Neural cell (in vitro differentiated cells): Measurements from ENCODE around the gene LGALS3BP. TPM values are rescaled to one million over a fixed set of nuclear protein-coding genes. Genes with fewer than 3 reads are reported as not detected.

Experiments
- H2AFZ ChIP-seq: fragments of 200-600, 300-800 bp; sonication (generic), shearing (Covaris generic); 2 replicates; pipeline ENCODE4 v1.6.0; 2014; ENCODE audit warnings: low read depth, mild to moderate bottlenecking, antibody characterized with exemption, low read length, moderate library complexity
- H3F3A ChIP-seq: fragments of 200-600 bp; shearing (Covaris generic); 2 replicates; pipeline ENCODE4 v1.6.1; 2016; ENCODE audit warnings: mild to moderate bottlenecking, moderate library complexity, mixed read lengths, antibody characterized with exemption, low read length; ENCODE audit not compliant: insufficient read depth, poor library complexity, severe bottlenecking
- H3K27ac ChIP-seq: fragments of 200-600, 300-800 bp; sonication (generic), shearing (Covaris generic); 2 replicates; pipeline ENCODE4 v1.5.1; 2014; ENCODE audit warnings: mild to moderate bottlenecking, low read length, moderate library complexity
- H3K27me3 ChIP-seq: fragments of 300-800, 200-600 bp; sonication (generic), shearing (Covaris generic); 2 replicates; pipeline ENCODE4 v1.6.0; 2014; ENCODE audit warnings: mild to moderate bottlenecking, low read depth, low read length, moderate library complexity; ENCODE audit not compliant: insufficient read depth
- H3K36me3 ChIP-seq: fragments of 300-800, 200-600 bp; sonication (generic), shearing (Covaris generic); 2 replicates; pipeline ENCODE4 v1.5.1; 2014; ENCODE audit warnings: mild to moderate bottlenecking, antibody characterized with exemption, low read length, moderate library complexity; ENCODE audit not compliant: insufficient read depth
- H3K4me2 ChIP-seq: fragments of 300-800, 200-600 bp; sonication (generic), shearing (Covaris generic); 2 replicates; pipeline ENCODE4 v1.6.0; 2014; ENCODE audit warnings: mild to moderate bottlenecking, low read length
- H3K4me3 ChIP-seq: fragments of 300-800, 200-600 bp; sonication (generic), shearing (Covaris generic); 2 replicates; pipeline ENCODE4 v1.5.1; 2014; ENCODE audit warnings: mild to moderate bottlenecking, low read length, moderate library complexity
- H3K79me2 ChIP-seq: fragments of 200-600 bp; shearing (Covaris generic); replicated peaks from 2 replicates; pipeline ENCODE4 v1.6.0; 2014; ENCODE audit warnings: mild to moderate bottlenecking, low read length, moderate library complexity; ENCODE audit not compliant: insufficient read depth
- H3K9ac ChIP-seq: fragments of 300-800, 200-600 bp; sonication (generic), shearing (Covaris generic); 2 replicates; pipeline ENCODE4 v1.6.1; 2016; ENCODE audit warnings: mild to moderate bottlenecking, low read length, mixed read lengths
- H3K9me2 ChIP-seq: fragments of 200-600 bp; shearing (Covaris generic); 2 replicates; pipeline ENCODE4 v1.6.1; 2016; ENCODE audit warnings: mild to moderate bottlenecking, low read length, mixed read lengths; ENCODE audit not compliant: insufficient read depth
- H3K9me3 ChIP-seq: fragments of 200-600, 300-800 bp; sonication (generic), shearing (Covaris generic); 2 replicates; pipeline ENCODE4 v1.6.1; 2016; ENCODE audit warnings: mild to moderate bottlenecking, mixed run types, low read length, moderate library complexity, mixed read lengths
- H4K20me1 ChIP-seq: fragments of 200-600 bp; shearing (Covaris generic); 2 replicates; pipeline ENCODE4 v1.6.1; 2016; ENCODE audit warnings: mild to moderate bottlenecking, mixed run types; ENCODE audit not compliant: insufficient read depth
- EP300 ChIP-seq: fragments of 450-650 bp; conservative IDR thresholded peaks from 2 replicates; pipeline ENCODE4 v1.6.1; 2014; ENCODE audit warnings: antibody characterized with exemption, mild to moderate bottlenecking, moderate library complexity; ENCODE audit not compliant: poor library complexity, severe bottlenecking
- EZH2 ChIP-seq: fragments of 200-600, 300-800 bp; shearing (Covaris generic), sonication (generic); IDR thresholded peaks from 2 replicates; pipeline ENCODE4 v1.6.1; 2014; ENCODE audit warnings: antibody characterized with exemption, low read length, borderline replicate concordance, mild to moderate bottlenecking; ENCODE audit not compliant: insufficient read depth, poor library complexity, severe bottlenecking
- MXI1 ChIP-seq: fragments of 450-650 bp; conservative IDR thresholded peaks from 2 replicates; pipeline ENCODE4 v1.6.1; 2014; ENCODE audit warnings: antibody characterized with exemption, mild to moderate bottlenecking; ENCODE audit not compliant: poor library complexity, severe bottlenecking
- POLR2AphosphoS5 ChIP-seq: IDR thresholded peaks from 2 replicates; pipeline ENCODE4 v1.6.1; 2012
- RAD21 ChIP-seq: fragments of 450-650 bp; conservative IDR thresholded peaks from 2 replicates; pipeline ENCODE4 v1.6.1; 2014; ENCODE audit warnings: antibody characterized with exemption, mild to moderate bottlenecking, moderate library complexity
- SMC3 ChIP-seq: fragments of 450-650 bp; conservative IDR thresholded peaks from 2 replicates; pipeline ENCODE4 v1.6.1; 2014; ENCODE audit warnings: antibody characterized with exemption, mild to moderate bottlenecking, moderate library complexity; ENCODE audit not compliant: poor library complexity
- TAF1 ChIP-seq: IDR thresholded peaks from 2 replicates; pipeline ENCODE4 v1.6.1; 2012; ENCODE audit warnings: low read depth
- polyA plus RNA-seq: library from polyadenylated mRNA; depleted of rRNA; stranded (reverse); fragments of >200 nt; gene quantifications from 2 replicates; pipeline ENCODE4 v1.2.3, GENCODE V29; 2014
- TF ChIP-seq, protein P1 (sequence below): fragments of 450-650 bp; IDR thresholded peaks from 2 replicates; pipeline ENCODE4 v1.5.1; 2014; ENCODE audit warnings: antibody characterized with exemption, mild to moderate bottlenecking, moderate library complexity; ENCODE audit not compliant: poor library complexity, severe bottlenecking
- TF ChIP-seq, protein P2 (sequence below): IDR thresholded peaks from 2 replicates; pipeline ENCODE4 v1.6.1; 2012; ENCODE audit warnings: borderline replicate concordance

The LGALS3BP gene
- polyA plus RNA-seq, 1 donor from 2014 or later = 5.4 TPM

DNA sequence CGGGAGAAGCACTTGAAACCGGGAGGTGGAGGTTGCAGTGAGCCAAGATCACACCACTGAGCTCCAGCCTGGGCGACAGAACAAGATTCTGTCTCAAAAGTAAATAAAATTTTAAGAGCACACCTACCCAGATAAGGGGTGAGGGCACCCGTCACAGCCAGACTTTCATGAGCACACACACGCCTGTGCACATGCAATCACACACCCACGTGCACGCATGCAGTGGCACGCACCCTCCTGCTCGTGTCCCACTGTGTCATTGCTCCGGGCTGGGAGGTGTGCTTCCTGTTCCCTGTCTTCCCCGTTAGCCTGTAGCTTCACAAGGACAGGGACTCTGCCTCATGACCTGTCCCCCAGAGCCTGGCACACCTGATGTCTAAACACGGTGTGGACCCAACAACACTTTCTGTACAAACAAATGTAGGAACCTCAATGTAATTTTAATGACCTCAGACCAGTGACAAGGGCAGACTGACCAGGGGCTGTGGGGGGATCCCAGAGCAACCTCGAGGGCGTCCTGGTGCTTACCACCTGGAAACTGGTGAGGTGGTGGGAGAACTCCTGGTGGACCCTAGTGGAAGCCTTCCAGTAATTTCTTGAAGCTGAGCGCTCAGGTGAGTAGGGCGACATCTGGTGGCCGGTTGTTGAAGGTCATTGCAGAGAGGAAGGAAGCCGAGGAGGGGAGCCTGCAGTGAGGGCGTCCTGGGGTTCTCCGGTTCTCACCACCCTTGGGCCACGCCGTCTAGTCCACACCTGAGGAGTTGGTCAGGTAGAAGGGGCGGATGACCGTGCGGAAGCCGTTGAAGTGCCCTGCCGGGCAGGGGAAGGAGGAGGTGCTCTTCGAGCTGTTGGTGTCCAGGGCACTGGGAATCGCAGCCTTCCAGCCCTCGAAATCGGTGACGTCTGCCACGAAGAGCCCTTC lies 8.6 kb downstream of the LGALS3BP start:
- Histone ChIP-seq H3K36me3 (no peaks in the 10 kb centered on the region), H3K79me2 (no peaks in the 10 kb centered on the region), H3K4me3 (no peak overlapping the region), H3K4me2 (no peak overlapping the region), H3K27me3 (no peaks in the 10 kb centered on the region), H3K9me2 (no peaks in the 10 kb centered on the region), H3K9ac (no peak overlapping the region), H2AFZ (peak overlapping the region; percentile 33), H3F3A (no peaks in the 10 kb centered on the region), H3K27ac (no peak overlapping the region), H3K9me3 (no peaks in the 10 kb centered on the region), H4K20me1 (no peaks in the 10 kb centered on the region)
- TF ChIP-seq, protein P1, sequence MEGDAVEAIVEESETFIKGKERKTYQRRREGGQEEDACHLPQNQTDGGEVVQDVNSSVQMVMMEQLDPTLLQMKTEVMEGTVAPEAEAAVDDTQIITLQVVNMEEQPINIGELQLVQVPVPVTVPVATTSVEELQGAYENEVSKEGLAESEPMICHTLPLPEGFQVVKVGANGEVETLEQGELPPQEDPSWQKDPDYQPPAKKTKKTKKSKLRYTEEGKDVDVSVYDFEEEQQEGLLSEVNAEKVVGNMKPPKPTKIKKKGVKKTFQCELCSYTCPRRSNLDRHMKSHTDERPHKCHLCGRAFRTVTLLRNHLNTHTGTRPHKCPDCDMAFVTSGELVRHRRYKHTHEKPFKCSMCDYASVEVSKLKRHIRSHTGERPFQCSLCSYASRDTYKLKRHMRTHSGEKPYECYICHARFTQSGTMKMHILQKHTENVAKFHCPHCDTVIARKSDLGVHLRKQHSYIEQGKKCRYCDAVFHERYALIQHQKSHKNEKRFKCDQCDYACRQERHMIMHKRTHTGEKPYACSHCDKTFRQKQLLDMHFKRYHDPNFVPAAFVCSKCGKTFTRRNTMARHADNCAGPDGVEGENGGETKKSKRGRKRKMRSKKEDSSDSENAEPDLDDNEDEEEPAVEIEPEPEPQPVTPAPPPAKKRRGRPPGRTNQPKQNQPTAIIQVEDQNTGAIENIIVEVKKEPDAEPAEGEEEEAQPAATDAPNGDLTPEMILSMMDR = peak; percentile 95
- peak; percentile 39 for TF ChIP-seq MXI1
- no peak for TF ChIP-seq TAF1
- peak; percentile 94 for TF ChIP-seq RAD21
- TF ChIP-seq EZH2 = no peak
- peak; percentile 33 for TF ChIP-seq EP300
- TF ChIP-seq SMC3 = peak; percentile 98
- TF ChIP-seq, protein P2, sequence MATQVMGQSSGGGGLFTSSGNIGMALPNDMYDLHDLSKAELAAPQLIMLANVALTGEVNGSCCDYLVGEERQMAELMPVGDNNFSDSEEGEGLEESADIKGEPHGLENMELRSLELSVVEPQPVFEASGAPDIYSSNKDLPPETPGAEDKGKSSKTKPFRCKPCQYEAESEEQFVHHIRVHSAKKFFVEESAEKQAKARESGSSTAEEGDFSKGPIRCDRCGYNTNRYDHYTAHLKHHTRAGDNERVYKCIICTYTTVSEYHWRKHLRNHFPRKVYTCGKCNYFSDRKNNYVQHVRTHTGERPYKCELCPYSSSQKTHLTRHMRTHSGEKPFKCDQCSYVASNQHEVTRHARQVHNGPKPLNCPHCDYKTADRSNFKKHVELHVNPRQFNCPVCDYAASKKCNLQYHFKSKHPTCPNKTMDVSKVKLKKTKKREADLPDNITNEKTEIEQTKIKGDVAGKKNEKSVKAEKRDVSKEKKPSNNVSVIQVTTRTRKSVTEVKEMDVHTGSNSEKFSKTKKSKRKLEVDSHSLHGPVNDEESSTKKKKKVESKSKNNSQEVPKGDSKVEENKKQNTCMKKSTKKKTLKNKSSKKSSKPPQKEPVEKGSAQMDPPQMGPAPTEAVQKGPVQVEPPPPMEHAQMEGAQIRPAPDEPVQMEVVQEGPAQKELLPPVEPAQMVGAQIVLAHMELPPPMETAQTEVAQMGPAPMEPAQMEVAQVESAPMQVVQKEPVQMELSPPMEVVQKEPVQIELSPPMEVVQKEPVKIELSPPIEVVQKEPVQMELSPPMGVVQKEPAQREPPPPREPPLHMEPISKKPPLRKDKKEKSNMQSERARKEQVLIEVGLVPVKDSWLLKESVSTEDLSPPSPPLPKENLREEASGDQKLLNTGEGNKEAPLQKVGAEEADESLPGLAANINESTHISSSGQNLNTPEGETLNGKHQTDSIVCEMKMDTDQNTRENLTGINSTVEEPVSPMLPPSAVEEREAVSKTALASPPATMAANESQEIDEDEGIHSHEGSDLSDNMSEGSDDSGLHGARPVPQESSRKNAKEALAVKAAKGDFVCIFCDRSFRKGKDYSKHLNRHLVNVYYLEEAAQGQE = no peak

DNA sequence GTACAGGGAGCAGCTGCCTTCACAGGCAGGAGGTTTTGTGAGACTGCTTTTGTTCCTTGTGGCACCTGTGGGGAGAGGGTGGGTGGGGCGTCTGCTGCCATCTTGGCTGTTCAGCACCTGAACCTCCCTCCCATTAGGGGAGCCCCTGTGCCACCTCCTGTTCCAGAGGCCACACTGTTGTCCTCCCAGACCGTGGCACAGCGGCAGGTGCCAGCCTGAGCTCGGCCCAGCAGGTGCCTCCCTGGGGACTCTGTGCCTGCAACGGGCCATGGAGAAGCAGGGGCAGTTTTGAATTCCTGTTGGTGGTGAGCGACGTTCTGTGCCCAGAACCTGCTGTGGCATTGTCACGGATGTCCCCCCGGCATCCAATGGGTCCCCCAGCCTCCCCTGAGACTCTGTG lies 9.9 kb downstream of the LGALS3BP start:
- no peak overlapping the region for H3K4me3 ChIP-seq
- no peak overlapping the region for H2AFZ ChIP-seq
- no peaks in the 10 kb centered on the region for H4K20me1 ChIP-seq
- no peaks in the 10 kb centered on the region for H3K27me3 ChIP-seq
- no peaks in the 10 kb centered on the region for H3K9me3 ChIP-seq
- TF ChIP-seq, protein P1 = no peak
- TF ChIP-seq POLR2AphosphoS5 (no peak), TAF1 (no peak), RAD21 (no peak), EZH2 (no peak), SMC3 (no peak), MXI1 (no peak), EP300 (no peak)
- TF ChIP-seq, protein P2 = no peak
- H3K79me2 ChIP-seq = no peaks in the 10 kb centered on the region
- no peaks in the 10 kb centered on the region for H3F3A ChIP-seq
- H3K36me3 ChIP-seq = no peaks in the 10 kb centered on the region
- H3K9ac ChIP-seq = no peak overlapping the region
- no peaks in the 10 kb centered on the region for H3K9me2 ChIP-seq
- H3K27ac ChIP-seq = no peak overlapping the region
- no peak overlapping the region for H3K4me2 ChIP-seq
